Keratinocyte (primary cell): ENCODE data around the gene BAHCC1.

ENCODE experiments used
- CTCF ChIP-seq, 3 experiments: IDR thresholded peaks in 1 of 3; conservative IDR thresholded peaks in 1 of 3; optimal IDR thresholded peaks in 1 of 3; 2 replicates in 2 of 3; 3 replicates in 1 of 3; pipeline versions ENCODE3 to v1.5.1; 2011; ENCODE audit warnings: low read length in 3 of 3, mild to moderate bottlenecking in 3 of 3, moderate library complexity in 2 of 3, control low read depth in 1 of 3, inconsistent platforms in 1 of 3; ENCODE audit not compliant: insufficient read depth in 2 of 3; ENCODE audit errors: extremely low read depth in 1 of 3
- EZH2 ChIP-seq: IDR thresholded peaks from one replicate; pipeline ENCODE4 v1.6.1; 2012; ENCODE audit warnings: inconsistent platforms, mild to moderate bottlenecking, low read length, moderate library complexity

- no peak for TF ChIP-seq CTCF (optimal IDR thresholded peaks at IDR 0.05 in 1 of 3, IDR thresholded peaks at IDR 0.05 in 1 of 3, conservative IDR thresholded peaks at IDR 0.05 in 1 of 3; ENCODE audit: extremely low read depth in 1 of 3, insufficient read depth in 2 of 3, low read length in 3 of 3)
- TF ChIP-seq EZH2: no peak
Observed at GRCh38 chr17:81482673-81483072, 87.4 kb downstream of the BAHCC1 start.
